Neural cell (in vitro differentiated cells): Measurements from ENCODE around the gene LRP8.

Experiments
- POLR2AphosphoS5 ChIP-seq: IDR thresholded peaks from 2 replicates; pipeline ENCODE4 v1.6.1; 2012
- TAF1 ChIP-seq: IDR thresholded peaks from 2 replicates; pipeline ENCODE4 v1.6.1; 2012; ENCODE audit warnings: low read depth
- TF ChIP-seq, protein P1 (sequence below): fragments of 450-650 bp; IDR thresholded peaks from 2 replicates; pipeline ENCODE4 v1.5.1; 2014; ENCODE audit warnings: antibody characterized with exemption, mild to moderate bottlenecking, moderate library complexity; ENCODE audit not compliant: poor library complexity, severe bottlenecking

DNA sequence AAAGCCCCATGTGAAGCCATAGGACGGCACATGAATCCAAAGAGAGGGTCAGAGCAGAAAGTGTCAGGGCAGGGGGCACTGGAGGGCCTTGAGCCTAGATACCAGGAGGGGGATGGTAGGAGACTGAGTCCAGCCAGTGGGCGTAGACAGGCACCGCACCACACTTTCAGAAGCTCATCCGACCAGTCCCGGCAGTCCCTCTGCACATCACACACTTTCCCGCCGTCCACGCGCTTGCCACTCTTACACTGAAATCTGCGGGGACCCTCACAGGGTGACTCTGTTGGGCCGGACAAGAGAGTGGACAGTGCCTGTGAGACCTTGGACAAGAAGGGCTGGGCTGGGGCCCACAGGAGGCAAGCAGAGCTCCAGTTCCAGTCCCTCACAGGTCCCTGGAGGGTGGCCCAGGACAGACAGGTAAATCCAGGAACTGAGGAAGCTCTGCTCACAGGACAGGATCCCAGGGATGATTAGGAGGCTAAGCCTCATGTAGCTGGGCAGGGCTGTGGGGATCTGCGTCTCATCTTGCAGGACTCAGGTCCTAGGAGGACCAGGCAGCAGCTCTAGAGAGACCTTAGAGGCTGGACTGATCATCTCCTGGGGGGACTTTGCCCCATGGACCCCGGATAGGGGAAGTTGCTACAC lies 53.2 kb downstream of the LRP8 start:
- TF ChIP-seq POLR2AphosphoS5 (no peak), TAF1 (no peak)
- TF ChIP-seq, protein P1, sequence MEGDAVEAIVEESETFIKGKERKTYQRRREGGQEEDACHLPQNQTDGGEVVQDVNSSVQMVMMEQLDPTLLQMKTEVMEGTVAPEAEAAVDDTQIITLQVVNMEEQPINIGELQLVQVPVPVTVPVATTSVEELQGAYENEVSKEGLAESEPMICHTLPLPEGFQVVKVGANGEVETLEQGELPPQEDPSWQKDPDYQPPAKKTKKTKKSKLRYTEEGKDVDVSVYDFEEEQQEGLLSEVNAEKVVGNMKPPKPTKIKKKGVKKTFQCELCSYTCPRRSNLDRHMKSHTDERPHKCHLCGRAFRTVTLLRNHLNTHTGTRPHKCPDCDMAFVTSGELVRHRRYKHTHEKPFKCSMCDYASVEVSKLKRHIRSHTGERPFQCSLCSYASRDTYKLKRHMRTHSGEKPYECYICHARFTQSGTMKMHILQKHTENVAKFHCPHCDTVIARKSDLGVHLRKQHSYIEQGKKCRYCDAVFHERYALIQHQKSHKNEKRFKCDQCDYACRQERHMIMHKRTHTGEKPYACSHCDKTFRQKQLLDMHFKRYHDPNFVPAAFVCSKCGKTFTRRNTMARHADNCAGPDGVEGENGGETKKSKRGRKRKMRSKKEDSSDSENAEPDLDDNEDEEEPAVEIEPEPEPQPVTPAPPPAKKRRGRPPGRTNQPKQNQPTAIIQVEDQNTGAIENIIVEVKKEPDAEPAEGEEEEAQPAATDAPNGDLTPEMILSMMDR, result no peak
